Psoas muscle (tissue), 8 donors: ENCODE measurements around the gene MRPL43. TPM values are rescaled to one million over a fixed set of nuclear protein-coding genes. Genes with fewer than 3 reads are reported as not detected.

Experiments
- ATAC-seq, 4 donors: fragments of 200-7000 bp; cut with Tn5 transposase; one replicate each; pipeline ENCODE4 v1.9.1; 2020; ENCODE audit warnings: moderate library complexity in 3 of 4, mild to moderate bottlenecking in 2 of 4
- DNase-seq, 2 donors: peaks; one replicate each; pipeline ENCODE4 v3.0.0-alpha.2; 2020
- H3K27ac ChIP-seq: fragments of 200-600 bp; one replicate; pipeline ENCODE4 v1.8.0; 2022
- H3K27me3 ChIP-seq, 3 donors: fragments of 200-600 bp in 1 of 3; one replicate each; pipeline versions ENCODE4 v1.6.1 to v1.8.0; 2013 to 2022; ENCODE audit warnings: low read length in 2 of 3, mild to moderate bottlenecking in 2 of 3, moderate library complexity in 1 of 3; ENCODE audit not compliant: insufficient read depth in 3 of 3
- H3K36me3 ChIP-seq, 2 donors: fragments of 200-600 bp in 1 of 2; one replicate each; pipeline versions ENCODE4 v1.6.1 to v1.8.0; 2013 to 2022; ENCODE audit warnings: low read depth in 1 of 2, mild to moderate bottlenecking in 1 of 2, moderate library complexity in 1 of 2; ENCODE audit not compliant: insufficient read depth in 1 of 2
- H3K4me1 ChIP-seq: fragments of 200-600 bp; one replicate; pipeline ENCODE4 v1.8.0; 2022
- H3K4me3 ChIP-seq: fragments of 200-600 bp; one replicate; pipeline ENCODE4 v1.8.0; 2022; ENCODE audit warnings: mild to moderate bottlenecking
- H3K9me3 ChIP-seq: fragments of 200-600 bp; one replicate; pipeline ENCODE4 v1.8.0; 2022
- CTCF ChIP-seq: fragments of 200-600 bp; IDR thresholded peaks from one replicate; pipeline ENCODE4 v1.8.0; 2022; ENCODE audit warnings: antibody characterized with exemption
- WGBS, 3 donors: extraction: QIAGEN DNeasy Blood & Tissue Kit; methylation state at CpG; one replicate each; pipeline versions ENCODE4 v1.1.6 to v1.1.7; 2013; 5-methylcytosine and 5-hydroxymethylcytosine counted together
- intact Hi-C, 2 donors: fragments of 100-400 bp; cut with DNase I; formaldehyde crosslinking; loops; one replicate each; pipeline versions ENCODE4 v1.11.0 to v1.14.2; 2022
- polyA plus RNA-seq, 3 donors: library from polyadenylated mRNA; stranded (reverse); fragments of 200-250 nt; gene quantifications; one replicate each; pipeline ENCODE4 v1.2.3, GENCODE V29; 2013
- total RNA-seq, 4 donors: library from RNA; stranded (reverse); fragmentation: NEBNext Ultra II Directional in 2 of 4; extraction: Animal tissue kit (Norgen Biotek cat#: 25700) in 2 of 4; gene quantifications; one replicate each; pipeline versions ENCODE4 v1.2.1 to v1.2.4, GENCODE V29; 2021 to 2023
- donor health status: healthy with polysubstance abuse.
- donor health status: DM: no; HTN: no; CAD: no; lungs with moderate emphysema.
- donor health status: Bipolar disorder and iron deficiency.
- donor health status: healthy.
- donor health status: DM: yes; HTN: yes; CAD: no.
- donor health status: DM: no; HTN: no; CAD: no.
- donor health status: DM: no; HTN: no; CAD: no.
- donor health status: DM: yes; HTN: yes; CAD: no.

MRPL43 gene
- total and polyA plus RNA-seq, 7 donors, result 56.6 to 159 (median 90.1) TPM

- 46 to 61% (median 59%) methylated on average over 23 of the region's 23 CpGs for WGBS, 3 donors
- TF ChIP-seq CTCF, result no peak
- no peaks in the 10 kb centered on the region for H3K9me3 ChIP-seq
- no peak overlapping the region for H3K4me3 ChIP-seq
- H3K4me1 ChIP-seq, result peaks cover 46% of the 10 kb centered on the region
- H3K36me3 ChIP-seq, result peaks cover 0 to 52% of the 10 kb centered on the region in 2 donors
- DNase-seq, result no peak
- H3K27me3 ChIP-seq, result no peaks in the 10 kb centered on the region
- H3K27ac ChIP-seq, result no peak overlapping the region
- ATAC-seq, result no peak
- intact Hi-C loops, result no loop called here
Observed at GRCh38 chr10:101005361-101005760, 18.1 kb upstream of the MRPL43 start.

GRCh38 chr10:101003639-101004206 is 16.4 kb upstream of the MRPL43 start:
- WGBS, 3 donors, result 67 to 82% (median 72%) methylated on average over 17 to 18 of the region's 18 CpGs
- H3K9me3 ChIP-seq, result no peaks in the 10 kb centered on the region
- no peak for TF ChIP-seq CTCF
- no peak overlapping the region for H3K4me3 ChIP-seq
- peak overlapping the region; percentile 58 for H3K27ac ChIP-seq
- peaks cover 0 to 52% of the 10 kb centered on the region in 2 donors for H3K36me3 ChIP-seq
- ATAC-seq, result no peak
- DNase-seq, result peak in 1 of 2 donors; percentile 53
- no peaks in the 10 kb centered on the region for H3K27me3 ChIP-seq
- intact Hi-C loops, result no loop called here
- H3K4me1 ChIP-seq, result peaks cover 46% of the 10 kb centered on the region

GRCh38 chr10:101002456-101002855 is 15.2 kb upstream of the MRPL43 start:
- peak overlapping the region; percentile 93 for H3K4me3 ChIP-seq
- intact Hi-C loops, result no loop called here
- peak overlapping the region; percentile 100 for H3K27ac ChIP-seq
- H3K36me3 ChIP-seq, result peaks cover 0 to 51% of the 10 kb centered on the region in 2 donors
- DNase-seq (no peak), ATAC-seq (no peak)
- H3K27me3 ChIP-seq, result no peaks in the 10 kb centered on the region
- peaks cover 45% of the 10 kb centered on the region for H3K4me1 ChIP-seq
- H3K9me3 ChIP-seq, result no peaks in the 10 kb centered on the region
- WGBS, 3 donors, result 67 to 83% (median 79%) methylated on average over 11 of the region's 11 CpGs
- TF ChIP-seq CTCF, result no peak

GRCh38 chr10:101001659-101002035 is 14.3 kb upstream of the MRPL43 start:
- ATAC-seq, result no peak

More at GRCh38 chr10:101001659-101002035, 14.3 kb upstream of the MRPL43 start:
- TF ChIP-seq CTCF, result no peak
- no peaks in the 10 kb centered on the region for H3K9me3 ChIP-seq
- peak overlapping the region; percentile 100 for H3K27ac ChIP-seq
- peak overlapping the region; percentile 93 for H3K4me3 ChIP-seq
- WGBS, 3 donors, result 23 to 35% (median 24%) methylated on average over 5 of the region's 5 CpGs
- no peak for DNase-seq
- peaks cover 43% of the 10 kb centered on the region for H3K4me1 ChIP-seq
- H3K36me3 ChIP-seq, result peaks cover 0 to 43% of the 10 kb centered on the region in 2 donors
- intact Hi-C loops, result no loop called here
- H3K27me3 ChIP-seq, result no peaks in the 10 kb centered on the region
